ENCODE measurements around the gene CDRT15L2. TPM values are rescaled to one million over a fixed set of nuclear protein-coding genes. Genes with fewer than 3 reads are reported as not detected.
"Not testable (repeated sequence)": the region's sequence is repeated elsewhere in the genome, so short reads cannot be mapped to it uniquely, and the experiment has no call there.

The CDRT15L2 gene
- polyA plus RNA-seq, 2 donors = not detected

DNA sequence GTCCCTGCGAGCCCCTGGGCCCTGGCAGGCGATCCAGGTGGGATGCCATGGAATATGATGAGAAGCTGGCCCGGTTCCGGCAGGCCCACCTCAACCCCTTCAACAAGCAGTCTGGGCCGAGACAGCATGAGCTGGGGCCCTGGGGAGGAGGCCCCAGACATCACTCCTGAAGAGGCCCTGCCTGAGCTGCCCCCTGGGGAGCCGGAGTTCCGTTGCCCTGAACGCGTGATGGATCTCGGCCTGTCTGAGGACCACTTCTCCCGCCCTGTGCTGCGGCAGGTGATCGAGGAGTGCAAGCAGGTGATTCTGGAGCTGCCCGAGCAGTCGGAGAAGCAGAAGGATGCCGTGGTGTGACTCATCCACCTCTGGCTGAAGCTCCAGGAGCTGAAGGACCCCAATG lies 33.1 kb downstream of the CDRT15L2 start:
- no peak overlapping the region for H3K27ac ChIP-seq (ENCODE audit: low read depth in 2 of 2, low read length in 1 of 2)
- H3K9me3 ChIP-seq (ENCODE audit: control insufficient read depth in 2 of 2, insufficient read depth in 1 of 2, low read depth in 1 of 2, low read length in 1 of 2) = no peaks in the 10 kb centered on the region

DNA sequence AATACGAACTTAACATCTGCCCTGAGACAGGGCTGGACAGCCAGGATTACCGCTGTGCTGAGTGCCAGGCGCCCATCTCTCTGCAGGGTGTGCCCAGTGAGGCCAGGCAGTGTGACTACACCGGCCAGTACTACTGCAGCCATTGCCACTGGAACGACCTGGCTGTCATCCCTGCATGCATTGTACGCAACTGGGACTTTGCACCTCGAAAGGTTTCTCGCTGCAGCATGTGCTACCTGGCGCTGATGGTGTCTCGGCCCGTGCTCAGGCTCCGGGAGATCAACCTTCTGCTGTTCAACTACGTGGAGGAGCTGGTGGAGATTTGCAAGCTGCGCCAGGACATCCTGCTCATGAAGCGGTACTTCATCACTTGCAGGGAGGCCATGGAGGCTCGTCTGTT lies 33.7 kb downstream of the CDRT15L2 start:
- no peak overlapping the region for H3K4me3 ChIP-seq (ENCODE audit: low read depth in 1 of 2, low read length in 2 of 2)
- no peak overlapping the region for H3K27ac ChIP-seq (ENCODE audit: low read depth in 2 of 2, low read length in 1 of 2)
- no peaks in the 10 kb centered on the region for H3K27me3 ChIP-seq (ENCODE audit: control insufficient read depth in 1 of 2, insufficient read depth in 2 of 2, low read length in 2 of 2)
- whole genome bisulfite sequencing, 2 donors = 86 to 90% methylated on average over 16 of the region's 16 CpGs
- no peaks in the 10 kb centered on the region for H3K4me1 ChIP-seq (ENCODE audit: control insufficient read depth in 2 of 2, insufficient read depth in 2 of 2, low read length in 1 of 2)
- H3K36me3 ChIP-seq (ENCODE audit: control insufficient read depth in 2 of 2, insufficient read depth in 2 of 2, low read length in 1 of 2) = no peaks in the 10 kb centered on the region
- H3K9me3 ChIP-seq (ENCODE audit: control insufficient read depth in 2 of 2, insufficient read depth in 1 of 2, low read depth in 1 of 2, low read length in 1 of 2) = no peaks in the 10 kb centered on the region

More for the DNA sequence above, 33.1 kb downstream of the CDRT15L2 start:
- H3K4me3 ChIP-seq (ENCODE audit: low read depth in 1 of 2, low read length in 2 of 2) = no peak overlapping the region
- no peaks in the 10 kb centered on the region for H3K36me3 ChIP-seq (ENCODE audit: control insufficient read depth in 2 of 2, insufficient read depth in 2 of 2, low read length in 1 of 2)
- no peaks in the 10 kb centered on the region for H3K4me1 ChIP-seq (ENCODE audit: control insufficient read depth in 2 of 2, insufficient read depth in 2 of 2, low read length in 1 of 2)
- 90 to 95% methylated on average over 16 of the region's 16 CpGs for WGBS, 2 donors
- no peaks in the 10 kb centered on the region for H3K27me3 ChIP-seq (ENCODE audit: control insufficient read depth in 1 of 2, insufficient read depth in 2 of 2, low read length in 2 of 2)

DNA sequence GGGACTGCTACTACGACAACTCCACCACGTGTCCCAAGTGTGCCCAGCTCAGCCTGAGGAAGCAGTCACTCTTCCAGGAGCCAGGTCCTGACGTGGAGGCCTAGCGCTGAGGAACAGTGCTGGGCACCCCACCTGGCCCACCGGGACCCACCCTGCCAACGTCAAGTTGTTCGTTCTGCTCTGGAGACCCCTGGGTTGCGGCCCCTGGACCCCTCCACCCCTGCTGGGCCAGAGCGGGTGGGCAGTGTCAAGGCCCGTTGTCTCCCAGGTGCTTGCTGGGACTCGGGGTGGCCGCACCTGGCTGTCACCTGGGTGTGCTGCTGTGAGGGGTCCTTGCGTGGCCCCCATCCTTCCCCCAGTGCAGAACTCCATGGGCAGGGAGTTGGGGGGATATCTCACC lies 34.4 kb downstream of the CDRT15L2 start:
- WGBS, 2 donors = 83 to 94% methylated on average over 10 to 13 of the region's 13 CpGs
- Histone ChIP-seq H3K4me1 (ENCODE audit: control insufficient read depth in 2 of 2, insufficient read depth in 2 of 2, low read length in 1 of 2) (no peaks in the 10 kb centered on the region), H3K9me3 (ENCODE audit: control insufficient read depth in 2 of 2, insufficient read depth in 1 of 2, low read depth in 1 of 2, low read length in 1 of 2) (no peaks in the 10 kb centered on the region), H3K36me3 (ENCODE audit: control insufficient read depth in 2 of 2, insufficient read depth in 2 of 2, low read length in 1 of 2) (no peaks in the 10 kb centered on the region), H3K27ac (ENCODE audit: low read depth in 2 of 2, low read length in 1 of 2) (no peak overlapping the region), H3K27me3 (ENCODE audit: control insufficient read depth in 1 of 2, insufficient read depth in 2 of 2, low read length in 2 of 2) (no peaks in the 10 kb centered on the region), H3K4me3 (ENCODE audit: low read depth in 1 of 2, low read length in 2 of 2) (no peak overlapping the region)

DNA sequence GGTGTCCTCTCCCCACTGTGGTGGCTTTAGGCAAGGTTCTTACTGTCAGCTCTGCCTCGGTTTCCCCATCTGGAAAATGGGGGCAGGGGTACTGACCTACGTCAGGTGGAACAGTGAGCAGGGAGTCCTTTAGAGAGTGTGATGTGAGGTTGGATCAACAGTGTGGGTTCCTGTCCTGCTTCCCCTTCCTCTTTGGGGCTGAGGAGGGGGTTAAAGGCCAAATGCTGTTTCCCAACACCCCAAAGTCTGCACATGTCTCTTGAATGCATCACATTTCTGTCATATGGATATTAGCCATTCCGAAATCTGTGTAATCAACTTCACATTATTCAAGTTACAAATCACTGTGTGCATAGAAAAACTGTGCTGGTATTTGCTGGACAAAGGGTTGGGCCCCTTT lies 35.9 kb downstream of the CDRT15L2 start:
- H3K9me3 ChIP-seq (ENCODE audit: control insufficient read depth in 2 of 2, insufficient read depth in 1 of 2, low read depth in 1 of 2, low read length in 1 of 2); H3K27me3 ChIP-seq (ENCODE audit: control insufficient read depth in 1 of 2, insufficient read depth in 2 of 2, low read length in 2 of 2); H3K27ac ChIP-seq (ENCODE audit: low read depth in 2 of 2, low read length in 1 of 2); H3K4me1 ChIP-seq (ENCODE audit: control insufficient read depth in 2 of 2, insufficient read depth in 2 of 2, low read length in 1 of 2); H3K36me3 ChIP-seq (ENCODE audit: control insufficient read depth in 2 of 2, insufficient read depth in 2 of 2, low read length in 1 of 2); H3K4me3 ChIP-seq (ENCODE audit: low read depth in 1 of 2, low read length in 2 of 2): not testable (repeated sequence)
- 86% methylated on average over 3 of the region's 3 CpGs for WGBS, 2 donors

Other genes starting within 250 kb of the CDRT15L2 start
- gene LGALS9B, start 112.2 kb upstream of the CDRT15L2 start, polyA plus RNA-seq = 1 to 10 TPM; 7.6 to 8.9 TPM